ENCODE results near the gene UBE2D3. TPM values are rescaled to one million over a fixed set of nuclear protein-coding genes. Genes with fewer than 3 reads are reported as not detected.

Gene UBE2D3
- total and polyA plus RNA-seq, 2 of the 4 experiments (the other 2 are of a cell fraction): 233 to 387 TPM

DNA sequence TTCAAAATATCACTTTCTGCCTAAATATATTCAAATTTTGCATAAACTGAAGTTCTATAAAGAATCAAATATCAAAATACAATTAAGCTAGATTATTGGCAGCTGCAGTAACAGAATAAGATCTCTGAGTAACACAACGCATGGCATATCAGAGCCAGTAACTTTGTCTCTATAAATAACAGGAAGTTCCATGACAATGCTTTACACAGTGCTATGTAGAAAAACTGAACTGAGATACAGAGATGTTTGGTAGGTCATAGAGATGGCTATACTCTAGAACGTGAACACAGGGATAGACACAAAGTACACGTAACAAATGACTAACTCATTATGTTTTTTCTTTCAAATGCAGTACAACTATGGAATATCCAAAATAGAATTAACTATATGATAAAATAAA, 18.2 kb downstream of the UBE2D3 start:
- no peak overlapping the region for H3K27ac ChIP-seq (ENCODE audit: insufficient read depth, low read length)
- H4K8ac ChIP-seq (ENCODE audit: low read depth in 2 of 2, low read length in 2 of 2): no peak overlapping the region
- no peak overlapping the region for H2AK5ac ChIP-seq (ENCODE audit: low read depth, low read length)
- peaks cover 33% of the 10 kb centered on the region for H3K36me3 ChIP-seq (ENCODE audit: control insufficient read depth, insufficient read depth, low read length)
- no peak overlapping the region for H4K5ac ChIP-seq (ENCODE audit: low read depth, low read length)
- H2BK15ac ChIP-seq (ENCODE audit: low read depth, low read length): no peak overlapping the region
- H3K4ac ChIP-seq (ENCODE audit: low read depth, low read length): no peak overlapping the region
- ATAC-seq (ENCODE audit: low read depth): peak; percentile 39
- peaks cover 8% of the 10 kb centered on the region for H3K9me1 ChIP-seq (ENCODE audit: insufficient read depth, low read length)
- WGBS, 2 experiments (ENCODE audit: extremely low coverage in 2 of 2, insufficient read length in 1 of 2): no CpG with 5 or more reads among the region's 3 CpGs
- H4K91ac ChIP-seq (ENCODE audit: insufficient read depth, low read depth, low read length): no peak overlapping the region
- no peak overlapping the region for H3K56ac ChIP-seq (ENCODE audit: extremely low read depth, insufficient read depth, low read length)
- H3K18ac ChIP-seq (ENCODE audit: low read depth, low read length): no peak overlapping the region
- no peak overlapping the region for H2AFZ ChIP-seq (replicated peaks; ENCODE audit: low read length, poor library complexity)
- BruUV-seq (replicated peaks): no TSS peak
- DNase-seq: no peak
- in situ Hi-C loops (cut with MboI; ENCODE audit: low sequenced_read_pairs) (no loop called here), intact Hi-C loops (cut with micrococcal nuclease) (no loop called here), dilution Hi-C loops (cut with HindIII; ENCODE audit: low sequenced_read_pairs, unreplicated experiment) (no loop called here)
- no peak overlapping the region for H3K9ac ChIP-seq (ENCODE audit: low read depth, low read length)
- H3K4me2 ChIP-seq (ENCODE audit: low read depth, low read length): peak overlapping the region; percentile 10; the same call in 1 of the 2 replicates
- H2BK120ac ChIP-seq (ENCODE audit: low read depth, low read length): no peak overlapping the region
- H2AK9ac ChIP-seq (replicated peaks; ENCODE audit: low read depth, low read length, poor library complexity): no peak overlapping the region
- ChIA-PET CTCF (no interaction called here), POLR2A (ENCODE audit: unreplicated experiment) (no interaction called here)
- TF ChIP-seq MXI1 (IDR thresholded peaks at IDR 0.05; ENCODE audit: borderline replicate concordance, low read depth, low read length) (no peak), SMC3 (IDR thresholded peaks at IDR 0.05; ENCODE audit: low read depth, low read length) (no peak), MAZ (IDR thresholded peaks at IDR 0.05; ENCODE audit: borderline replicate concordance, low read depth, low read length) (no peak), BHLHE40 (IDR thresholded peaks at IDR 0.05; ENCODE audit: low read depth, low read length) (no peak), RAD21 (IDR thresholded peaks at IDR 0.05; ENCODE audit: low read length) (no peak), RFX5 (IDR thresholded peaks at IDR 0.05; ENCODE audit: low read depth, low read length) (no peak), CHD1 (IDR thresholded peaks at IDR 0.05; ENCODE audit: low read depth, low read length) (no peak)
- TF ChIP-seq, protein P1, sequence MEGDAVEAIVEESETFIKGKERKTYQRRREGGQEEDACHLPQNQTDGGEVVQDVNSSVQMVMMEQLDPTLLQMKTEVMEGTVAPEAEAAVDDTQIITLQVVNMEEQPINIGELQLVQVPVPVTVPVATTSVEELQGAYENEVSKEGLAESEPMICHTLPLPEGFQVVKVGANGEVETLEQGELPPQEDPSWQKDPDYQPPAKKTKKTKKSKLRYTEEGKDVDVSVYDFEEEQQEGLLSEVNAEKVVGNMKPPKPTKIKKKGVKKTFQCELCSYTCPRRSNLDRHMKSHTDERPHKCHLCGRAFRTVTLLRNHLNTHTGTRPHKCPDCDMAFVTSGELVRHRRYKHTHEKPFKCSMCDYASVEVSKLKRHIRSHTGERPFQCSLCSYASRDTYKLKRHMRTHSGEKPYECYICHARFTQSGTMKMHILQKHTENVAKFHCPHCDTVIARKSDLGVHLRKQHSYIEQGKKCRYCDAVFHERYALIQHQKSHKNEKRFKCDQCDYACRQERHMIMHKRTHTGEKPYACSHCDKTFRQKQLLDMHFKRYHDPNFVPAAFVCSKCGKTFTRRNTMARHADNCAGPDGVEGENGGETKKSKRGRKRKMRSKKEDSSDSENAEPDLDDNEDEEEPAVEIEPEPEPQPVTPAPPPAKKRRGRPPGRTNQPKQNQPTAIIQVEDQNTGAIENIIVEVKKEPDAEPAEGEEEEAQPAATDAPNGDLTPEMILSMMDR (conservative IDR thresholded peaks at IDR 0.05; ENCODE audit: low read depth, low read length): no peak
- TF ChIP-seq, protein P2, sequence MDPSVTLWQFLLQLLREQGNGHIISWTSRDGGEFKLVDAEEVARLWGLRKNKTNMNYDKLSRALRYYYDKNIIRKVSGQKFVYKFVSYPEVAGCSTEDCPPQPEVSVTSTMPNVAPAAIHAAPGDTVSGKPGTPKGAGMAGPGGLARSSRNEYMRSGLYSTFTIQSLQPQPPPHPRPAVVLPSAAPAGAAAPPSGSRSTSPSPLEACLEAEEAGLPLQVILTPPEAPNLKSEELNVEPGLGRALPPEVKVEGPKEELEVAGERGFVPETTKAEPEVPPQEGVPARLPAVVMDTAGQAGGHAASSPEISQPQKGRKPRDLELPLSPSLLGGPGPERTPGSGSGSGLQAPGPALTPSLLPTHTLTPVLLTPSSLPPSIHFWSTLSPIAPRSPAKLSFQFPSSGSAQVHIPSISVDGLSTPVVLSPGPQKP (IDR thresholded peaks at IDR 0.05; ENCODE audit: borderline replicate concordance, low read depth, low read length): no peak
- H3K9me3 ChIP-seq (ENCODE audit: control insufficient read depth, insufficient read depth, low read length): no peaks in the 10 kb centered on the region
- H3K79me1 ChIP-seq (ENCODE audit: low read depth in 1 of 2, low read length in 2 of 2): peaks cover 0 to 26% of the 10 kb centered on the region in 2 experiments; a peak in 3 of 4 replicates
- H2BK5ac ChIP-seq (ENCODE audit: low read depth, low read length, poor library complexity, severe bottlenecking): peak overlapping the region; percentile 32
- H3K4me3 ChIP-seq (ENCODE audit: insufficient read depth, low read depth, low read length): no peak overlapping the region
- no peak overlapping the region for H2BK20ac ChIP-seq (ENCODE audit: low read depth, low read length)
- H3K14ac ChIP-seq (replicated peaks; ENCODE audit: low read depth, low read length): no peak overlapping the region
- peaks cover 86% of the 10 kb centered on the region for H4K20me1 ChIP-seq (ENCODE audit: insufficient read depth, low read length)
- peaks cover 6% of the 10 kb centered on the region for H3K4me1 ChIP-seq (ENCODE audit: control insufficient read depth, insufficient read depth, low read length)
- H3K23ac ChIP-seq (ENCODE audit: low read depth, low read length): peak overlapping the region; percentile 45; the same call in 1 of the 2 replicates
- no peaks in the 10 kb centered on the region for H3K27me3 ChIP-seq (ENCODE audit: control insufficient read depth, insufficient read depth, low read length)

Data from IMR-90 (cell line).